Esophagus squamous epithelium (tissue), 4 donors: ENCODE measurements around the gene GPR18.

Experiments
- POLR2A ChIP-seq, 4 donors: fragments of 450-650 bp; IDR thresholded peaks; one replicate each; pipeline ENCODE4 v1.6.1; 2017; ENCODE audit warnings: antibody characterized with exemption in 4 of 4, mild to moderate bottlenecking in 4 of 4, moderate library complexity in 3 of 4
- TF ChIP-seq, protein P1 (sequence below), 6 experiments: fragments of 450-650 bp in 4 of 6; fragments of 200-600 bp in 2 of 6; sonication (generic) in 2 of 6; IDR thresholded peaks; one replicate each; pipeline ENCODE4 v1.5.1; 2016 to 2019; ENCODE audit warnings: antibody characterized with exemption in 6 of 6, mild to moderate bottlenecking in 4 of 6, moderate library complexity in 4 of 6

DNA sequence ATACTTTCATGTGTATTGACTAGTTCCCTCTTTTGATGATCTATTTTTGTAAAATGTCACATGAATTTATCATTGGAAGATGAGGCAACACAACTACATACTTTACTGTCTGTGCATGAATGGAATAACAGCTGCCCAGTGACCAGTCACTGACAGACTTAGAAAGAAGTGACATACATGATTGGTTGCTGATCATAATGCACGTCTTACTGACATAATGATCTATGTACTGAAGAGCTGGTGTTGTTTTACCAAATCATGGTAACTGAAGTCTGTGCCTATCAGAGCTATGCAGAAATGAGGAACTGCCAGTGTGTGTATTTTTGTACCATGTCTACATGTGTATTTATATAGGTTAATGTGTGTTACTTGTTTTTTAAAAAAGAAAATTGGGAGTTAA, 26.5 kb downstream of the GPR18 start:
- TF ChIP-seq, protein P1, sequence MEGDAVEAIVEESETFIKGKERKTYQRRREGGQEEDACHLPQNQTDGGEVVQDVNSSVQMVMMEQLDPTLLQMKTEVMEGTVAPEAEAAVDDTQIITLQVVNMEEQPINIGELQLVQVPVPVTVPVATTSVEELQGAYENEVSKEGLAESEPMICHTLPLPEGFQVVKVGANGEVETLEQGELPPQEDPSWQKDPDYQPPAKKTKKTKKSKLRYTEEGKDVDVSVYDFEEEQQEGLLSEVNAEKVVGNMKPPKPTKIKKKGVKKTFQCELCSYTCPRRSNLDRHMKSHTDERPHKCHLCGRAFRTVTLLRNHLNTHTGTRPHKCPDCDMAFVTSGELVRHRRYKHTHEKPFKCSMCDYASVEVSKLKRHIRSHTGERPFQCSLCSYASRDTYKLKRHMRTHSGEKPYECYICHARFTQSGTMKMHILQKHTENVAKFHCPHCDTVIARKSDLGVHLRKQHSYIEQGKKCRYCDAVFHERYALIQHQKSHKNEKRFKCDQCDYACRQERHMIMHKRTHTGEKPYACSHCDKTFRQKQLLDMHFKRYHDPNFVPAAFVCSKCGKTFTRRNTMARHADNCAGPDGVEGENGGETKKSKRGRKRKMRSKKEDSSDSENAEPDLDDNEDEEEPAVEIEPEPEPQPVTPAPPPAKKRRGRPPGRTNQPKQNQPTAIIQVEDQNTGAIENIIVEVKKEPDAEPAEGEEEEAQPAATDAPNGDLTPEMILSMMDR (IDR thresholded peaks at IDR 0.05) = no peak
- no peak for TF ChIP-seq POLR2A (IDR thresholded peaks at IDR 0.05)
